ENCODE results near the gene FILIP1.

- no peak for TF ChIP-seq CTCF (IDR thresholded peaks at IDR 0.05; ENCODE audit: insufficient read depth, low read depth, low read length)
- no peak for TF ChIP-seq EZH2 (IDR thresholded peaks at IDR 0.05; ENCODE audit: insufficient read depth, low read length)
These were observed 142.8 kb downstream of the FILIP1 start for GRCh38 chr6:75350808-75351207.
